H9 (cell line): ENCODE data around the gene MAP4K3. TPM values are rescaled to one million over a fixed set of nuclear protein-coding genes. Genes with fewer than 3 reads are reported as not detected.

Experiments
- DNase-seq: peaks from one replicate; pipeline ENCODE4 v3.0.0-alpha.2; 2017
- H2AFZ ChIP-seq: one replicate; pipeline ENCODE4 v1.6.1; 2013; ENCODE audit warnings: mild to moderate bottlenecking, low read length, control low read depth, moderate library complexity
- H2AK5ac ChIP-seq: 2 replicates; pipeline ENCODE4 v1.6.1; 2013; ENCODE audit warnings: low read length, control low read depth, mixed read lengths; ENCODE audit not compliant: insufficient read length
- H2BK120ac ChIP-seq: one replicate; pipeline ENCODE4 v1.6.1; 2013; ENCODE audit warnings: low read depth, mild to moderate bottlenecking, low read length, control low read depth, inconsistent platforms; ENCODE audit not compliant: poor library complexity, severe bottlenecking
- H2BK12ac ChIP-seq: 2 replicates; pipeline ENCODE4 v1.6.1; 2013; ENCODE audit warnings: low read length, control low read depth, mixed read lengths, low read depth; ENCODE audit not compliant: insufficient read length
- H2BK15ac ChIP-seq: 2 replicates; pipeline ENCODE4 v1.6.1; 2013; ENCODE audit warnings: low read depth, low read length, control low read depth
- H2BK20ac ChIP-seq: one replicate; pipeline ENCODE4 v1.6.1; 2013; ENCODE audit warnings: low read depth, mild to moderate bottlenecking, low read length, control low read depth, inconsistent platforms; ENCODE audit not compliant: poor library complexity, severe bottlenecking
- H2BK5ac ChIP-seq: 2 replicates; pipeline ENCODE4 v1.6.1; 2013; ENCODE audit warnings: low read length, control low read depth, mixed read lengths; ENCODE audit not compliant: insufficient read length
- H3K14ac ChIP-seq: 2 replicates; pipeline ENCODE4 v1.6.1; 2013; ENCODE audit warnings: low read length, control low read depth; ENCODE audit not compliant: insufficient read depth
- H3K18ac ChIP-seq: 2 replicates; pipeline ENCODE4 v1.6.1; 2013; ENCODE audit warnings: low read depth, mild to moderate bottlenecking, mixed read lengths, low read length, control low read depth; ENCODE audit not compliant: insufficient read length
- H3K23ac ChIP-seq: 2 replicates; pipeline ENCODE4 v1.6.1; 2013; ENCODE audit warnings: low read length, control low read depth, mixed read lengths, low read depth; ENCODE audit not compliant: insufficient read length
- H3K23me2 ChIP-seq: 2 replicates; pipeline ENCODE4 v1.6.1; 2013; ENCODE audit warnings: low read depth, mild to moderate bottlenecking, mixed read lengths, low read length, control low read depth; ENCODE audit not compliant: insufficient read length, poor library complexity, severe bottlenecking
- H3K27ac ChIP-seq: 2 replicates; pipeline ENCODE4 v1.5.1; 2013; ENCODE audit warnings: low read length, control low read depth, mixed read lengths, low read depth; ENCODE audit not compliant: insufficient read length
- H3K27me3 ChIP-seq: 2 replicates; pipeline ENCODE4 v1.6.1; 2013; ENCODE audit warnings: low read length, control low read depth, inconsistent platforms; ENCODE audit not compliant: insufficient read depth
- H3K4ac ChIP-seq: 2 replicates; pipeline ENCODE4 v1.6.1; 2013; ENCODE audit warnings: low read depth, mild to moderate bottlenecking, control low read depth, inconsistent platforms, low read length, moderate library complexity
- H3K4me1 ChIP-seq: 2 replicates; pipeline ENCODE4 v1.6.1; 2013; ENCODE audit warnings: low read length, control low read depth, inconsistent platforms; ENCODE audit not compliant: insufficient read depth
- H3K4me2 ChIP-seq: 2 replicates; pipeline ENCODE4 v1.6.1; 2013; ENCODE audit warnings: low read length, control low read depth, mixed read lengths; ENCODE audit not compliant: insufficient read length, insufficient read depth
- H3K56ac ChIP-seq: 2 replicates; pipeline ENCODE4 v1.6.1; 2013; ENCODE audit warnings: low read depth, mild to moderate bottlenecking, mixed read lengths, low read length, control low read depth; ENCODE audit not compliant: insufficient read length
- H3K79me1 ChIP-seq: 2 replicates; pipeline ENCODE4 v1.6.1; 2013; ENCODE audit warnings: low read depth, mild to moderate bottlenecking, moderate library complexity, low read length, control low read depth, inconsistent platforms; ENCODE audit not compliant: insufficient read depth, poor library complexity, severe bottlenecking
- H3K79me2 ChIP-seq: 2 replicates; pipeline ENCODE4 v1.6.1; 2013; ENCODE audit warnings: low read length, control low read depth, inconsistent platforms; ENCODE audit not compliant: insufficient read depth
- H3K9ac ChIP-seq: 2 replicates; pipeline ENCODE4 v1.6.1; 2013; ENCODE audit warnings: low read length, control low read depth, mixed read lengths; ENCODE audit not compliant: insufficient read length; ENCODE audit errors: extremely low read depth
- H3K9me3 ChIP-seq: one replicate; pipeline ENCODE4 v1.6.1; 2013; ENCODE audit warnings: low read depth, low read length, inconsistent platforms; ENCODE audit not compliant: control insufficient read depth
- H3T11ph ChIP-seq: one replicate; pipeline ENCODE4 v1.6.1; 2013; ENCODE audit warnings: mild to moderate bottlenecking, low read length, control low read depth, inconsistent platforms
- H4K20me1 ChIP-seq: one replicate; pipeline ENCODE4 v1.6.1; 2013; ENCODE audit not compliant: control insufficient read depth, insufficient read length, insufficient read depth
- H4K5ac ChIP-seq: 2 replicates; pipeline ENCODE4 v1.6.1; 2013; ENCODE audit warnings: low read depth, mild to moderate bottlenecking, mixed read lengths, low read length, control low read depth; ENCODE audit not compliant: insufficient read length
- H4K8ac ChIP-seq: replicated peaks from 2 replicates; pipeline ENCODE4 v1.6.1; 2013; ENCODE audit warnings: low read length, control low read depth, mixed read lengths, low read depth; ENCODE audit not compliant: insufficient read length
- H4K91ac ChIP-seq: 2 replicates; pipeline ENCODE4 v1.6.1; 2013; ENCODE audit warnings: low read depth, mild to moderate bottlenecking, moderate library complexity, mixed read lengths, low read length, control low read depth; ENCODE audit not compliant: insufficient read length
- H3K27ac Mint-ChIP-seq, 3 experiments: 2 replicates in 2 of 3; 3 replicates in 1 of 3; pipeline ENCODE4 v1.8.0; 2020 to 2021; ENCODE audit warnings: mixed read lengths in 3 of 3, mild to moderate bottlenecking in 1 of 3, moderate library complexity in 1 of 3
- H3K27me3 Mint-ChIP-seq: 2 replicates; pipeline ENCODE4 v1.8.0; 2021; ENCODE audit warnings: low read depth, mild to moderate bottlenecking, moderate library complexity, mixed read lengths
- H3K36me3 Mint-ChIP-seq, 3 experiments: 2 replicates in 2 of 3; 3 replicates in 1 of 3; pipeline ENCODE4 v1.8.0; 2020 to 2021; ENCODE audit warnings: low read depth in 3 of 3, mixed read lengths in 3 of 3; ENCODE audit not compliant: insufficient read depth in 1 of 3
- H3K4me1 Mint-ChIP-seq, 2 experiments: 2 replicates each; pipeline ENCODE4 v1.8.0; 2020; ENCODE audit warnings: mixed read lengths in 2 of 2
- H3K4me3 Mint-ChIP-seq, 2 experiments: 2 replicates in 1 of 2; 3 replicates in 1 of 2; pipeline ENCODE4 v1.8.0; 2020 to 2021; ENCODE audit warnings: mild to moderate bottlenecking in 2 of 2, mixed read lengths in 2 of 2, moderate library complexity in 1 of 2
- H3K9me3 Mint-ChIP-seq, 2 experiments: 2 replicates in 1 of 2; 3 replicates in 1 of 2; pipeline ENCODE4 v1.8.0; 2020; ENCODE audit warnings: mild to moderate bottlenecking in 2 of 2, mixed read lengths in 2 of 2, moderate library complexity in 1 of 2
- WGBS: extraction: QIAGEN DNeasy Blood & Tissue Kit; methylation state at CpG from one replicate; pipeline ENCODE4 v1.1.7; 2013; ENCODE audit warnings: missing lambda C conversion rate, low lambda C conversion rate, mixed read lengths; ENCODE audit not compliant: insufficient read length; ENCODE audit errors: extremely low coverage; 5-methylcytosine and 5-hydroxymethylcytosine counted together
- total RNA-seq: library from RNA; stranded (reverse); gene quantifications from 2 replicates; pipeline ENCODE4 v1.2.1, GENCODE V29; 2021
- TF ChIP-seq, protein P1 (sequence below): fragments of 200-600 bp; sonication (generic); conservative IDR thresholded peaks from 3 replicates; pipeline ENCODE4 v1.8.0; 2021; ENCODE audit warnings: antibody characterized with exemption, mild to moderate bottlenecking

MAP4K3 gene
- total RNA-seq, 1 experiment from 2014 or later: 37.9 TPM

- Histone ChIP-seq H3K27me3 (no peaks in the 10 kb centered on the region), H2AK5ac (no peak overlapping the region), H3K23me2 (no peaks in the 10 kb centered on the region), H3K79me2 (no peaks in the 10 kb centered on the region; the same call in 1 of the 2 replicates), H2BK5ac (no peak overlapping the region), H3K18ac (no peak overlapping the region), H4K8ac (no peak overlapping the region), H3K79me1 (no peaks in the 10 kb centered on the region), H3K4me1 (peaks cover 7% of the 10 kb centered on the region), H4K20me1 (no peaks in the 10 kb centered on the region), H4K5ac (no peak overlapping the region), H2BK15ac (no peak overlapping the region), H2BK120ac (no peak overlapping the region), H3K9me3 (no peaks in the 10 kb centered on the region), H3K9ac (no peak overlapping the region), H4K91ac (no peak overlapping the region), H3K4me2 (no peak overlapping the region), H3K27ac (peak overlapping the region; percentile 39), H2BK20ac (no peak overlapping the region), H2AFZ (no peak overlapping the region), H3K56ac (no peak overlapping the region), H3K23ac (no peak overlapping the region), H3K4ac (no peak overlapping the region), H3K14ac (no peak overlapping the region), H2BK12ac (no peak overlapping the region), H3T11ph (no peak overlapping the region)
- Mint-ChIP-seq H3K4me3 (peak overlapping the region in 1 of 2 experiments; percentile 57; a peak in 1 of 5 replicates), H3K4me1 (peaks cover 48 to 56% of the 10 kb centered on the region in 2 experiments), H3K9me3 (no peaks in the 10 kb centered on the region), H3K27me3 (no peaks in the 10 kb centered on the region), H3K36me3 (peaks cover 0 to 2% (median 0%) of the 10 kb centered on the region in 3 experiments; a peak in 3 of 7 replicates), H3K27ac (peak overlapping the region; percentile 76 to 95 (median 88))
- WGBS: no CpG with 5 or more reads among the region's 3 CpGs
- TF ChIP-seq, protein P1, sequence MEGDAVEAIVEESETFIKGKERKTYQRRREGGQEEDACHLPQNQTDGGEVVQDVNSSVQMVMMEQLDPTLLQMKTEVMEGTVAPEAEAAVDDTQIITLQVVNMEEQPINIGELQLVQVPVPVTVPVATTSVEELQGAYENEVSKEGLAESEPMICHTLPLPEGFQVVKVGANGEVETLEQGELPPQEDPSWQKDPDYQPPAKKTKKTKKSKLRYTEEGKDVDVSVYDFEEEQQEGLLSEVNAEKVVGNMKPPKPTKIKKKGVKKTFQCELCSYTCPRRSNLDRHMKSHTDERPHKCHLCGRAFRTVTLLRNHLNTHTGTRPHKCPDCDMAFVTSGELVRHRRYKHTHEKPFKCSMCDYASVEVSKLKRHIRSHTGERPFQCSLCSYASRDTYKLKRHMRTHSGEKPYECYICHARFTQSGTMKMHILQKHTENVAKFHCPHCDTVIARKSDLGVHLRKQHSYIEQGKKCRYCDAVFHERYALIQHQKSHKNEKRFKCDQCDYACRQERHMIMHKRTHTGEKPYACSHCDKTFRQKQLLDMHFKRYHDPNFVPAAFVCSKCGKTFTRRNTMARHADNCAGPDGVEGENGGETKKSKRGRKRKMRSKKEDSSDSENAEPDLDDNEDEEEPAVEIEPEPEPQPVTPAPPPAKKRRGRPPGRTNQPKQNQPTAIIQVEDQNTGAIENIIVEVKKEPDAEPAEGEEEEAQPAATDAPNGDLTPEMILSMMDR: no peak
- DNase-seq: no peak
These were observed 47.8 kb upstream of the MAP4K3 start for GRCh38 chr2:39484620-39485495.
